Measurements from ENCODE around the gene ZNF593.

The ZNF593 gene

GRCh38 chr1:26189331-26189730 is 19.6 kb downstream of the ZNF593 start:
- peaks cover 0 to 7% of the 10 kb centered on the region in 2 donors for H3K27me3 Mint-ChIP-seq
- peaks cover 4 to 7% of the 10 kb centered on the region in 2 donors for H3K4me1 Mint-ChIP-seq (ENCODE audit: low read depth in 2 of 2)
- no peaks in the 10 kb centered on the region for H3K36me3 Mint-ChIP-seq (ENCODE audit: insufficient read depth)
- no peaks in the 10 kb centered on the region for H3K9me3 Mint-ChIP-seq
- no peak overlapping the region for H3K4me3 Mint-ChIP-seq
- no peak for DNase-seq
- H3K27ac Mint-ChIP-seq: peak overlapping the region in 1 of 2 donors; percentile 9
- no peak for ATAC-seq (replicated peaks)

GRCh38 chr1:26189751-26190275 is 20.1 kb downstream of the ZNF593 start:
- peaks cover 0 to 7% of the 10 kb centered on the region in 2 donors for H3K27me3 Mint-ChIP-seq
- H3K27ac Mint-ChIP-seq: peak overlapping the region in 1 of 2 donors; percentile 9
- H3K36me3 Mint-ChIP-seq (ENCODE audit: insufficient read depth): no peaks in the 10 kb centered on the region
- DNase-seq (no peak), ATAC-seq (replicated peaks) (no peak)
- H3K4me3 Mint-ChIP-seq: no peak overlapping the region
- H3K9me3 Mint-ChIP-seq: no peaks in the 10 kb centered on the region
- peaks cover 4 to 7% of the 10 kb centered on the region in 2 donors for H3K4me1 Mint-ChIP-seq (ENCODE audit: low read depth in 2 of 2)

GRCh38 chr1:26190373-26190987 is 20.8 kb downstream of the ZNF593 start, which contains the start of gene CATSPER4:
TSS of gene CATSPER4 (plus strand) at chr1:26190602. CDS start at chr1:26190628, 26 bp downstream.
- ATAC-seq (replicated peaks): peak; percentile 24
- Mint-ChIP-seq H3K36me3 (ENCODE audit: insufficient read depth) (no peaks in the 10 kb centered on the region), H3K27me3 (peaks cover 0 to 7% of the 10 kb centered on the region in 2 donors), H3K4me3 (no peak within 1 kb of the TSS), H3K9me3 (no peaks in the 10 kb centered on the region), H3K4me1 (ENCODE audit: low read depth in 2 of 2) (peaks cover 4 to 7% of the 10 kb centered on the region in 2 donors), H3K27ac (peak within 1 kb of the TSS in 1 of 2 donors; percentile 9)
- DNase-seq: no peak

GRCh38 chr1:26191739-26192138 is 22.0 kb downstream of the ZNF593 start:
- no peak overlapping the region for H3K27ac Mint-ChIP-seq
- H3K27me3 Mint-ChIP-seq: peaks cover 0 to 7% of the 10 kb centered on the region in 2 donors
- H3K9me3 Mint-ChIP-seq: no peaks in the 10 kb centered on the region
- peaks cover 4 to 7% of the 10 kb centered on the region in 2 donors for H3K4me1 Mint-ChIP-seq (ENCODE audit: low read depth in 2 of 2)
- ATAC-seq (replicated peaks): no peak
- no peaks in the 10 kb centered on the region for H3K36me3 Mint-ChIP-seq (ENCODE audit: insufficient read depth)
- H3K4me3 Mint-ChIP-seq: no peak overlapping the region
- DNase-seq: no peak

GRCh38 chr1:26195805-26196204 is 26.1 kb downstream of the ZNF593 start:
- no peaks in the 10 kb centered on the region for H3K36me3 Mint-ChIP-seq (ENCODE audit: insufficient read depth)
- no peak overlapping the region for H3K27ac Mint-ChIP-seq
- no peaks in the 10 kb centered on the region for H3K9me3 Mint-ChIP-seq
- DNase-seq (no peak), ATAC-seq (replicated peaks) (no peak)
- peaks cover 11% of the 10 kb centered on the region in 2 donors for H3K4me1 Mint-ChIP-seq (ENCODE audit: low read depth in 2 of 2)
- H3K4me3 Mint-ChIP-seq: no peak overlapping the region
- peaks cover 7 to 16% of the 10 kb centered on the region in 2 donors for H3K27me3 Mint-ChIP-seq

- Mint-ChIP-seq H3K27ac (no peak overlapping the region), H3K4me3 (no peak overlapping the region)
- no peak for ATAC-seq (replicated peaks)
Observed at GRCh38 chr1:26197301-26197700, 27.6 kb downstream of the ZNF593 start.

GRCh38 chr1:26197813-26198212 is 28.1 kb downstream of the ZNF593 start:
- H3K4me3 Mint-ChIP-seq: no peak overlapping the region
- ATAC-seq (replicated peaks) (no peak), DNase-seq (no peak)
- peaks cover 4 to 22% of the 10 kb centered on the region in 2 donors for H3K4me1 Mint-ChIP-seq (ENCODE audit: low read depth in 2 of 2)
- no peaks in the 10 kb centered on the region for H3K36me3 Mint-ChIP-seq (ENCODE audit: insufficient read depth)
- no peak overlapping the region for H3K27ac Mint-ChIP-seq
- no peaks in the 10 kb centered on the region for H3K9me3 Mint-ChIP-seq
- H3K27me3 Mint-ChIP-seq: peaks cover 0 to 16% of the 10 kb centered on the region in 2 donors

More at GRCh38 chr1:26197301-26197700, 27.6 kb downstream of the ZNF593 start:
- Mint-ChIP-seq H3K27me3 (peaks cover 0 to 16% of the 10 kb centered on the region in 2 donors), H3K4me1 (ENCODE audit: low read depth in 2 of 2) (peaks cover 4 to 19% of the 10 kb centered on the region in 2 donors), H3K9me3 (no peaks in the 10 kb centered on the region), H3K36me3 (ENCODE audit: insufficient read depth) (no peaks in the 10 kb centered on the region)
- no peak for DNase-seq

- Mint-ChIP-seq H3K9me3 (no peaks in the 10 kb centered on the region), H3K36me3 (ENCODE audit: insufficient read depth) (no peaks in the 10 kb centered on the region), H3K4me3 (no peak overlapping the region), H3K4me1 (ENCODE audit: low read depth in 2 of 2) (peaks cover 4 to 27% of the 10 kb centered on the region in 2 donors), H3K27me3 (peaks cover 0 to 16% of the 10 kb centered on the region in 2 donors), H3K27ac (peak overlapping the region in 1 of 2 donors; percentile 88)
- ATAC-seq (replicated peaks): no peak
- DNase-seq: no peak
Observed at GRCh38 chr1:26200413-26200812, 30.7 kb downstream of the ZNF593 start.

- no peak for DNase-seq
- Mint-ChIP-seq H3K36me3 (ENCODE audit: insufficient read depth) (peaks cover 2% of the 10 kb centered on the region), H3K9me3 (no peaks in the 10 kb centered on the region), H3K27me3 (no peaks in the 10 kb centered on the region), H3K4me1 (ENCODE audit: low read depth in 2 of 2) (peaks cover 4 to 27% of the 10 kb centered on the region in 2 donors), H3K4me3 (no peak overlapping the region), H3K27ac (no peak overlapping the region)
- ATAC-seq (replicated peaks): no peak
Observed at GRCh38 chr1:26203642-26204318, 34.1 kb downstream of the ZNF593 start.

- peaks cover 2% of the 10 kb centered on the region for H3K36me3 Mint-ChIP-seq (ENCODE audit: insufficient read depth)
- DNase-seq: no peak
- no peak overlapping the region for H3K4me3 Mint-ChIP-seq
- ATAC-seq (replicated peaks): no peak
- H3K9me3 Mint-ChIP-seq: no peaks in the 10 kb centered on the region
- H3K27ac Mint-ChIP-seq: no peak overlapping the region
- peaks cover 9 to 11% of the 10 kb centered on the region in 2 donors for H3K27me3 Mint-ChIP-seq
- no peaks in the 10 kb centered on the region for H3K4me1 Mint-ChIP-seq (ENCODE audit: low read depth in 2 of 2)
Observed at GRCh38 chr1:26210147-26210870, 40.6 kb downstream of the ZNF593 start.

- DNase-seq: no peak
- Mint-ChIP-seq H3K27ac (no peak overlapping the region), H3K36me3 (ENCODE audit: insufficient read depth) (no peaks in the 10 kb centered on the region), H3K9me3 (no peaks in the 10 kb centered on the region), H3K4me1 (ENCODE audit: low read depth in 2 of 2) (no peaks in the 10 kb centered on the region), H3K27me3 (peaks cover 9 to 11% of the 10 kb centered on the region in 2 donors), H3K4me3 (no peak overlapping the region)
- ATAC-seq (replicated peaks): no peak
Observed at GRCh38 chr1:26212726-26213125, 43.0 kb downstream of the ZNF593 start.

- Mint-ChIP-seq H3K4me3 (no peak overlapping the region), H3K27ac (no peak overlapping the region), H3K4me1 (ENCODE audit: low read depth in 2 of 2) (no peaks in the 10 kb centered on the region), H3K36me3 (ENCODE audit: insufficient read depth) (no peaks in the 10 kb centered on the region), H3K9me3 (no peaks in the 10 kb centered on the region), H3K27me3 (peaks cover 9 to 11% of the 10 kb centered on the region in 2 donors)
- DNase-seq (no peak), ATAC-seq (replicated peaks) (no peak)
Observed at GRCh38 chr1:26213335-26213905, 43.7 kb downstream of the ZNF593 start.

GRCh38 chr1:26215246-26215645 is 45.5 kb downstream of the ZNF593 start:
- Mint-ChIP-seq H3K4me3 (no peak overlapping the region), H3K27ac (peak overlapping the region in 1 of 2 donors; percentile 29), H3K36me3 (ENCODE audit: insufficient read depth) (no peaks in the 10 kb centered on the region), H3K9me3 (no peaks in the 10 kb centered on the region), H3K4me1 (ENCODE audit: low read depth in 2 of 2) (no peaks in the 10 kb centered on the region), H3K27me3 (peaks cover 19 to 23% of the 10 kb centered on the region in 2 donors)
- DNase-seq: no peak
- no peak for ATAC-seq (replicated peaks)
